ENCODE results near the gene CEP162. TPM values are rescaled to one million over a fixed set of nuclear protein-coding genes. Genes with fewer than 3 reads are reported as not detected.
"Not testable (repeated sequence)": the region's sequence is repeated elsewhere in the genome, so short reads cannot be mapped to it uniquely, and the experiment has no call there.

CEP162 gene
- total and polyA plus RNA-seq, 7 experiments from 2014 or later, result 3.9 to 10.7 (median 8.1) TPM

GRCh38 chr6:84228198-84228543 lies 728 bp upstream of the CEP162 start:
- Histone ChIP-seq H3K9me3 (ENCODE audit: control insufficient read depth in 2 of 3, low read length in 3 of 3) (no peaks in the 10 kb centered on the region), H3K27me3 (ENCODE audit: control insufficient read depth in 2 of 2, insufficient read depth in 2 of 2, low read length in 2 of 2) (no peaks in the 10 kb centered on the region), H3K36me3 (ENCODE audit: control insufficient read depth in 2 of 3, insufficient read depth in 3 of 3, low read length in 3 of 3) (peaks cover 0 to 5% (median 0%) of the 10 kb centered on the region in 3 experiments), H3K27ac (ENCODE audit: low read depth, low read length) (peak overlapping the region; percentile 76), H3K4me1 (ENCODE audit: control insufficient read depth in 2 of 2, insufficient read depth in 2 of 2, low read length in 2 of 2) (peaks cover 0 to 8% of the 10 kb centered on the region in 2 donors), H3K4me3 (ENCODE audit: low read length) (peak overlapping the region; percentile 90)
- intact Hi-C loops (cut with micrococcal nuclease), result loop anchor here in 1 of 2 donors (1.0 to 10.0 kb wide), 5 partner anchors 344 to 1451 kb away; partner anchors contain the start of genes DOP1A, PGM3, RWDD2A and UBE3D
- Mint-ChIP-seq H3K9me3 (peaks cover 0 to 1% (median 0%) of the 10 kb centered on the region in 11 donors), H3K36me3 (peaks cover 0 to 1% (median 0%) of the 10 kb centered on the region in 5 donors), H3K27me3 (peaks cover 8 to 20% (median 18%) of the 10 kb centered on the region in 5 donors), H3K27ac (peak overlapping the region in 8 of 9 donors; percentile 77 to 96 (median 92)), H3K4me1 (peaks cover 5 to 40% (median 23%) of the 10 kb centered on the region in 7 donors), H3K4me3 (peak overlapping the region; percentile 89 to 100 (median 96))
- POLR2A ChIA-PET, result interaction anchor here (1.3 to 1.7 kb wide), 3 partner anchors 369 to 1450 kb away, joined by 4 to 8 read pairs (median 4); partner anchors contain the start of genes CYB5R4 and UBE3D
- ATAC-seq (no peak), DNase-seq (no peak)
- CTCF ChIA-PET, result interaction anchor here (1.3 to 1.6 kb wide), 5 partner anchors 16 to 1981 kb away, joined by 3 to 12 read pairs (median 3); partner anchors contain the start of gene CYB5R4

GRCh38 chr6:84227044-84227433 lies 404 bp downstream of the CEP162 start:
- Histone ChIP-seq H3K27me3 (ENCODE audit: control insufficient read depth in 2 of 2, insufficient read depth in 2 of 2, low read length in 2 of 2) (no peaks in the 10 kb centered on the region), H3K27ac (ENCODE audit: low read depth, low read length) (peak overlapping the region; percentile 76), H3K4me1 (ENCODE audit: control insufficient read depth in 2 of 2, insufficient read depth in 2 of 2, low read length in 2 of 2) (peaks cover 0 to 8% of the 10 kb centered on the region in 2 donors), H3K4me3 (ENCODE audit: low read length) (peak overlapping the region; percentile 90), H3K36me3 (ENCODE audit: control insufficient read depth in 2 of 3, insufficient read depth in 3 of 3, low read length in 3 of 3) (peaks cover 0 to 5% (median 0%) of the 10 kb centered on the region in 3 experiments), H3K9me3 (ENCODE audit: control insufficient read depth in 2 of 3, low read length in 3 of 3) (no peaks in the 10 kb centered on the region)
- Mint-ChIP-seq H3K4me3 (peak overlapping the region; percentile 89 to 100 (median 96)), H3K27ac (peak overlapping the region; percentile 77 to 96 (median 90)), H3K4me1 (peaks cover 5 to 40% (median 23%) of the 10 kb centered on the region in 7 donors), H3K9me3 (peaks cover 0 to 1% (median 0%) of the 10 kb centered on the region in 11 donors), H3K27me3 (peaks cover 0 to 15% (median 11%) of the 10 kb centered on the region in 5 donors), H3K36me3 (peaks cover 0 to 1% (median 0%) of the 10 kb centered on the region in 5 donors)
- no peak for DNase-seq
- ChIA-PET POLR2A (interaction anchor here (1.3 to 1.7 kb wide), 2 partner anchors 368 to 1451 kb away, joined by 4 to 8 read pairs; partner anchors contain the start of gene CYB5R4), CTCF (interaction anchor here (0.9 kb wide), 1 partner anchor 1160 kb away, joined by 5 read pairs; the partner anchor contains the start of gene DOP1A)
- ATAC-seq, result no peak
- intact Hi-C loops (cut with micrococcal nuclease), result loop anchor here (1.0 to 10.0 kb wide), 11 partner anchors 343 to 1980 kb away; partner anchors contain the start of genes CYB5R4 (in 2 of the 2), DOP1A (in 2 of the 2), IBTK (in 2 of the 2) and PGM3 (in 2 of the 2)

GRCh38 chr6:84224251-84224650 lies 3.2 kb downstream of the CEP162 start:
- Histone ChIP-seq H3K9me3 (ENCODE audit: control insufficient read depth in 2 of 3, low read length in 3 of 3) (no peaks in the 10 kb centered on the region), H3K27ac (ENCODE audit: low read depth, low read length) (no peak overlapping the region), H3K27me3 (ENCODE audit: control insufficient read depth in 2 of 2, insufficient read depth in 2 of 2, low read length in 2 of 2) (no peaks in the 10 kb centered on the region), H3K36me3 (ENCODE audit: control insufficient read depth in 2 of 3, insufficient read depth in 3 of 3, low read length in 3 of 3) (peaks cover 0 to 11% (median 0%) of the 10 kb centered on the region in 3 experiments), H3K4me3 (ENCODE audit: low read length) (no peak overlapping the region), H3K4me1 (ENCODE audit: control insufficient read depth in 2 of 2, insufficient read depth in 2 of 2, low read length in 2 of 2) (peaks cover 0 to 8% of the 10 kb centered on the region in 2 donors)
- peaks cover 0 to 5% (median 0%) of the 10 kb centered on the region in 5 donors for H3K36me3 Mint-ChIP-seq
- peaks cover 5 to 40% (median 24%) of the 10 kb centered on the region in 7 donors for H3K4me1 Mint-ChIP-seq
- peaks cover 0 to 2% (median 0%) of the 10 kb centered on the region in 5 donors for H3K27me3 Mint-ChIP-seq
- peaks cover 0 to 1% (median 0%) of the 10 kb centered on the region in 11 donors for H3K9me3 Mint-ChIP-seq
- ChIA-PET CTCF (no interaction called here), POLR2A (no interaction called here)
- no peak for ATAC-seq
- intact Hi-C loops (cut with micrococcal nuclease), result loop anchor here in 1 of 2 donors (10.0 kb wide), 1 partner anchor 1029 kb away; the partner anchor contains the start of genes PGM3 and RWDD2A
- DNase-seq, result no peak
- no peak overlapping the region for H3K4me3 Mint-ChIP-seq
- no peak overlapping the region for H3K27ac Mint-ChIP-seq

DNA sequence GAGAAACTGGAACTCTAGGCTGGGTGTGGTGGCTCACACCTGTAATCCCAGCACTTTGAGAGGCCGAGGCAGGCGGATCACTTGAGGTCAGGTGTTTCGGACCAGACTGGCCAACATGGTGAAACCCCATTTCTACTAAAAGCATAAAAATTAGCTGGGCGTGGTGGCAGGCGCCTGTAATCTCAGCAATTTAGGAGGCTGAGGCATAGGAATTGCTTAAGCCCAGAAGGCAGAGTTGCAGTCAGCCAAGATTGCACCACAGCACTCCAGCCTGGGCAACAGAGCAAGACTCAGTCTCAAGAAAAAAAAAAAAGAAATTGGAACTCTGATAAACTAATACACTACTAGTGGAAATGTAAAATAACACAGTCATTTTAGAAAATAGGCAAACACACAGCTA lies 3.8 kb downstream of the CEP162 start:
- H3K4me1 ChIP-seq (ENCODE audit: control insufficient read depth in 2 of 2, insufficient read depth in 2 of 2, low read length in 2 of 2); H3K9me3 ChIP-seq (ENCODE audit: control insufficient read depth in 2 of 3, low read length in 3 of 3); H3K36me3 Mint-ChIP-seq; ATAC-seq; H3K27me3 Mint-ChIP-seq; POLR2A ChIA-PET; H3K4me3 Mint-ChIP-seq; H3K9me3 Mint-ChIP-seq; H3K27ac ChIP-seq (ENCODE audit: low read depth, low read length); H3K27ac Mint-ChIP-seq; H3K27me3 ChIP-seq (ENCODE audit: control insufficient read depth in 2 of 2, insufficient read depth in 2 of 2, low read length in 2 of 2); H3K4me3 ChIP-seq (ENCODE audit: low read length); DNase-seq: not testable (repeated sequence)
- intact Hi-C loops (cut with micrococcal nuclease), result loop anchor here in 1 of 2 donors (10.0 kb wide), 1 partner anchor 1029 kb away; the partner anchor contains the start of genes PGM3 and RWDD2A
- CTCF ChIA-PET, result interaction anchor here (0.7 kb wide), 1 partner anchor 361 kb away, joined by 3 read pairs; no protein-coding TSS in a partner anchor
- peaks cover 0 to 11% (median 0%) of the 10 kb centered on the region in 3 experiments for H3K36me3 ChIP-seq (ENCODE audit: control insufficient read depth in 2 of 3, insufficient read depth in 3 of 3, low read length in 3 of 3)
- peaks cover 4 to 37% (median 21%) of the 10 kb centered on the region in 7 donors for H3K4me1 Mint-ChIP-seq

DNA sequence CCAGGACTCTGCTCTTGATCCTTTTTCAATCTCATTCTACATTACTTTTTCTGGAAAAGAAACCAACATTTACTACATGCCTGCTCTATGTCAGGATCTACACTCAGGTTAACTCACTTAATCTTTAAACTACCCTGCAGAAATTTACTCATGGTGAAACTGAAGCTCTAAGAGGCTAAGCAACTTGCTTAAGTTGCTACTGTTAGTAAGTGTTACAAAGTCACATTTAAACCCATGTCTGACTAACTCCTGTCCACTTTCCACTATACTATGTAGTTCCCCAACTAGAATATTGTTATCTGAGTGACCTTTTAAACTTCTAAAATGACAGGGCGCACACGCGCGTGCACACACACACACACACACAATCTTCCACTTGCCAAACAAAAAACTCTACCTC lies 5.0 kb downstream of the CEP162 start:
- no peak overlapping the region for H3K27ac ChIP-seq (ENCODE audit: low read depth, low read length)
- H3K27me3 Mint-ChIP-seq, result no peaks in the 10 kb centered on the region
- H3K36me3 Mint-ChIP-seq, result peaks cover 0 to 8% (median 0%) of the 10 kb centered on the region in 5 donors
- H3K4me1 ChIP-seq (ENCODE audit: control insufficient read depth in 2 of 2, insufficient read depth in 2 of 2, low read length in 2 of 2), result peaks cover 0 to 8% of the 10 kb centered on the region in 2 donors
- H3K9me3 ChIP-seq (ENCODE audit: control insufficient read depth in 2 of 3, low read length in 3 of 3), result no peaks in the 10 kb centered on the region
- intact Hi-C loops (cut with micrococcal nuclease), result loop anchor here in 1 of 2 donors (10.0 kb wide), 1 partner anchor 1028 kb away; the partner anchor contains the start of genes PGM3 and RWDD2A
- DNase-seq (no peak), ATAC-seq (no peak)
- POLR2A ChIA-PET, result interaction anchor here (0.9 kb wide), 1 partner anchor 9 kb away, joined by 3 read pairs; no protein-coding TSS in a partner anchor
- H3K4me3 ChIP-seq (ENCODE audit: low read length), result no peak overlapping the region
- H3K4me3 Mint-ChIP-seq, result no peak overlapping the region
- H3K27ac Mint-ChIP-seq, result no peak overlapping the region
- peaks cover 5 to 27% (median 14%) of the 10 kb centered on the region in 7 donors for H3K4me1 Mint-ChIP-seq
- H3K27me3 ChIP-seq (ENCODE audit: control insufficient read depth in 2 of 2, insufficient read depth in 2 of 2, low read length in 2 of 2), result no peaks in the 10 kb centered on the region
- H3K36me3 ChIP-seq (ENCODE audit: control insufficient read depth in 2 of 3, insufficient read depth in 3 of 3, low read length in 3 of 3), result peaks cover 0 to 6% (median 0%) of the 10 kb centered on the region in 3 experiments
- CTCF ChIA-PET, result no interaction called here
- no peaks in the 10 kb centered on the region for H3K9me3 Mint-ChIP-seq

DNA sequence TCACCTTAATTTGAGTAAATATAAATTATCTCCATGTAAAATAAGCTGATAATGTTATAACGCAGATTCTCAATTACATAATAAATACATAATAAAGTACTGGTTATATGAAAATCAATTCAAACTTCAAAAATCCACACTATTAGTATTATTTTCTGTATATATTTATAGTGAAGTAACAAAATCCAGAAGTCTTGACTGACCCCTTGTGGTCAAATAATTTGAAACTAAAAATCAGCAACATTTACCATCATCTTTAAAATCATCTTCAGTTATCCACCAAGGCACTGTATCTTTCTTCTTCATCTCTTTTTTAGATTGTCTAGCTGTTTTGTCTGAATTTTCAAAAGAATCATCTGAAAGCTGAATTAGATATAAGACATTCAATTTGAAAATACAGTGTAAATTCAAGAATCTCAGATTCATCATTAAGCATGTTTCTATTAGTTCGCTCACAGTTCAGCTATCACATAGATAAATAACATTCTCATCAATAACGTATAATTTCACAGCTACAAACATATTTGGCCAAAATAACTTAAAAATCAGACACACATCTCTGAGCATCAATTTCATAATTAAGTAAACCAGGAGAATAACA lies 6.5 kb downstream of the CEP162 start:
- Histone ChIP-seq H3K27me3 (ENCODE audit: control insufficient read depth in 2 of 2, insufficient read depth in 2 of 2, low read length in 2 of 2) (no peaks in the 10 kb centered on the region), H3K36me3 (ENCODE audit: control insufficient read depth in 2 of 3, insufficient read depth in 3 of 3, low read length in 3 of 3) (peaks cover 0 to 5% (median 0%) of the 10 kb centered on the region in 3 experiments)
- CTCF ChIA-PET, result interaction anchor here (0.9 to 1.8 kb wide), 2 partner anchors 332 to 335 kb away, joined by 3 to 10 read pairs; no protein-coding TSS in a partner anchor

More for the DNA sequence above, 6.5 kb downstream of the CEP162 start:
- Mint-ChIP-seq H3K4me3 (no peak overlapping the region), H3K27me3 (no peaks in the 10 kb centered on the region), H3K27ac (no peak overlapping the region), H3K4me1 (peaks cover 4 to 12% (median 4%) of the 10 kb centered on the region in 7 donors), H3K9me3 (no peaks in the 10 kb centered on the region), H3K36me3 (peaks cover 0 to 17% (median 4%) of the 10 kb centered on the region in 5 donors)
- POLR2A ChIA-PET, result no interaction called here
- no peaks in the 10 kb centered on the region for H3K4me1 ChIP-seq (ENCODE audit: control insufficient read depth in 2 of 2, insufficient read depth in 2 of 2, low read length in 2 of 2)
- H3K9me3 ChIP-seq (ENCODE audit: control insufficient read depth in 2 of 3, low read length in 3 of 3), result no peaks in the 10 kb centered on the region
- ATAC-seq (no peak), DNase-seq (peak in 1 of 9 donors; percentile 11)
- no peak overlapping the region for H3K27ac ChIP-seq (ENCODE audit: low read depth, low read length)
- H3K4me3 ChIP-seq (ENCODE audit: low read length), result no peak overlapping the region
- intact Hi-C loops (cut with micrococcal nuclease), result loop anchor here (1.0 to 10.0 kb wide), 2 partner anchors 337 to 1026 kb away; partner anchors contain the start of genes PGM3 (in 1 of the 2) and RWDD2A (in 1 of the 2)

Data from naive thymus-derived CD4-positive, alpha-beta T cell (primary cell).